Liver (tissue), 9 donors: ENCODE data around the gene NIM1K. TPM values are rescaled to one million over a fixed set of nuclear protein-coding genes. Genes with fewer than 3 reads are reported as not detected.

Experiments
- DNase-seq: peaks from one replicate; pipeline ENCODE4 v3.0.0-alpha.2; 2017; ENCODE audit warnings: low spot score
- H3K27ac ChIP-seq, 2 donors: one replicate each; pipeline ENCODE4 v1.7.0; 2013; ENCODE audit warnings: inconsistent platforms in 2 of 2, low read length in 2 of 2, control low read depth in 1 of 2, low read depth in 1 of 2, mild to moderate bottlenecking in 1 of 2
- H3K27me3 ChIP-seq, 4 donors: one replicate each; pipeline versions ENCODE4 v1.6.1 to v1.7.0; 2013; ENCODE audit warnings: low read length in 3 of 4, inconsistent platforms in 1 of 4, mild to moderate bottlenecking in 1 of 4, moderate library complexity in 1 of 4; ENCODE audit not compliant: control insufficient read depth in 4 of 4, insufficient read depth in 4 of 4
- H3K36me3 ChIP-seq, 4 donors: one replicate each; pipeline versions ENCODE4 v1.6.1 to v1.7.0; 2013; ENCODE audit warnings: low read length in 3 of 4, mild to moderate bottlenecking in 3 of 4, low read depth in 1 of 4, moderate library complexity in 1 of 4; ENCODE audit not compliant: control insufficient read depth in 4 of 4, insufficient read depth in 3 of 4
- H3K4me1 ChIP-seq, 4 donors: one replicate each; pipeline versions ENCODE4 v1.6.1 to v1.7.0; 2013; ENCODE audit warnings: low read length in 3 of 4, mild to moderate bottlenecking in 3 of 4, moderate library complexity in 1 of 4; ENCODE audit not compliant: control insufficient read depth in 4 of 4, insufficient read depth in 4 of 4
- H3K4me3 ChIP-seq, 3 donors: one replicate each; pipeline versions ENCODE4 v1.6.1 to v1.7.0; 2013; ENCODE audit warnings: low read length in 3 of 3, control low read depth in 1 of 3, low read depth in 1 of 3, mild to moderate bottlenecking in 1 of 3
- H3K9ac ChIP-seq, 2 donors: one replicate each; pipeline ENCODE4 v1.7.0; 2013; ENCODE audit warnings: low read length in 2 of 2, mild to moderate bottlenecking in 2 of 2, moderate library complexity in 2 of 2, control low read depth in 1 of 2, low read depth in 1 of 2
- H3K9me3 ChIP-seq, 4 donors: one replicate each; pipeline versions ENCODE4 v1.6.1 to v1.7.0; 2013; ENCODE audit warnings: low read length in 3 of 4; ENCODE audit not compliant: control insufficient read depth in 4 of 4
- EGR1 ChIP-seq, 2 donors: IDR thresholded peaks; 2 replicates each; pipeline ENCODE4 v1.6.1; 2016 to 2018; ENCODE audit warnings: antibody characterized with exemption in 2 of 2, low read depth in 2 of 2
- HNF4G ChIP-seq: IDR thresholded peaks from 2 replicates; pipeline ENCODE4 v1.6.1; 2016; ENCODE audit warnings: antibody characterized with exemption
- JUND ChIP-seq, 2 donors: IDR thresholded peaks; 2 replicates each; pipeline ENCODE4 v1.6.1; 2016; ENCODE audit warnings: antibody characterized with exemption in 2 of 2
- RXRA ChIP-seq, 2 donors: IDR thresholded peaks; 2 replicates each; pipeline ENCODE4 v1.6.1; 2017 to 2018; ENCODE audit warnings: antibody characterized with exemption in 2 of 2, mild to moderate bottlenecking in 1 of 2
- SP1 ChIP-seq: IDR thresholded peaks from 2 replicates; pipeline ENCODE4 v1.6.1; 2018; ENCODE audit warnings: antibody characterized with exemption, mild to moderate bottlenecking
- TAF1 ChIP-seq: conservative IDR thresholded peaks from 2 replicates; pipeline ENCODE4 v1.6.1; 2016; ENCODE audit warnings: antibody characterized with exemption, mild to moderate bottlenecking
- YY1 ChIP-seq: IDR thresholded peaks from 2 replicates; pipeline ENCODE4 v1.6.1; 2016; ENCODE audit warnings: antibody characterized with exemption, mild to moderate bottlenecking
- whole genome bisulfite sequencing: extraction: QIAGEN DNeasy Blood & Tissue Kit; methylation state at CpG from one replicate; pipeline ENCODE4 v1.1.7; 2013; 5-methylcytosine and 5-hydroxymethylcytosine counted together
- polyA plus RNA-seq, 2 donors: library from polyadenylated mRNA; stranded (reverse) in 1 of 2; unstranded in 1 of 2; fragments of 200-250 nt in 1 of 2; fragments of >200 nt in 1 of 2; fragmentation: Nextera tagmentation in 1 of 2; extraction: Ambion mirVana in 1 of 2; gene quantifications; one replicate each; pipeline versions ENCODE4 v1.2.1 to v1.2.3, GENCODE V29; 2013 to 2015
- total RNA-seq, 2 donors: library from RNA; depleted of rRNA; stranded (reverse); fragments of >200 nt; gene quantifications; one replicate each; pipeline ENCODE4 v1.2.3, GENCODE V29; 2014
- TF ChIP-seq, protein P1 (sequence below): IDR thresholded peaks from 2 replicates; pipeline ENCODE4 v1.6.1; 2016; ENCODE audit warnings: antibody characterized with exemption
- TF ChIP-seq, protein P2 (sequence below): IDR thresholded peaks from 2 replicates; pipeline ENCODE4 v1.6.1; 2016; ENCODE audit warnings: antibody characterized with exemption
- TF ChIP-seq, protein P3 (sequence below): IDR thresholded peaks from 2 replicates; pipeline ENCODE4 v1.6.1; 2016; ENCODE audit warnings: antibody characterized with exemption, mild to moderate bottlenecking
- TF ChIP-seq, protein P4 (sequence below): fragments of 150-350 bp; IDR thresholded peaks from 2 replicates; pipeline ENCODE4 v1.5.1; 2017; ENCODE audit warnings: improper control_type of control experiment, low read depth, low read length; ENCODE audit not compliant: missing input control
- donor health status: healthy.
- donor health status: healthy.
- donor health status: healthy.
- donor health status: healthy.
- donor health status: healthy.

The NIM1K gene
- total and polyA plus RNA-seq, 4 donors, result 0.07 to 0.15 TPM; not detected in 2

DNA sequence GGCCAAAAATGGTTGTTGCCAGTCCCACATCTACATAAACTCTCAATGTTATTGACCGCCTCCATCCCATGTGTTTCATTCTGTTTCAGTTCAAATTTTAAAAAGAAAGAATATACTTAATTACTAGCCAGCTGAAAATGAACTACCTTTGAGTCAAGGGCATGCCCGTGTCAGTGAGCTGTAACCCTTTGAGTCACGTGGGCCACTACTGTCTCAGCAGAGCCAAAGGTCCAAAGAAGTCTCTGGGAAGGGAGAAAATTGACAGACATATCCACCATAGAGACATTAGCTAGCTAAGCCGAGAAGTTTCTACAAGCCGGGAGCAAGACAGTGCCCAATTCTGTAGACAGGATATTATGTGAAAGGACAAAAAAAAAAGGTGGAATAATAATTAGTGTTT, 59.7 kb downstream of the NIM1K start:
- Histone ChIP-seq H3K9me3 (no peaks in the 10 kb centered on the region), H3K4me1 (peaks cover 0 to 8% (median 3%) of the 10 kb centered on the region in 4 donors), H3K9ac (no peak overlapping the region), H3K4me3 (no peak overlapping the region), H3K27me3 (no peaks in the 10 kb centered on the region), H3K27ac (no peak overlapping the region), H3K36me3 (no peaks in the 10 kb centered on the region)
- TF ChIP-seq TAF1, result no peak
- TF ChIP-seq SP1, result no peak
- TF ChIP-seq, protein P1, sequence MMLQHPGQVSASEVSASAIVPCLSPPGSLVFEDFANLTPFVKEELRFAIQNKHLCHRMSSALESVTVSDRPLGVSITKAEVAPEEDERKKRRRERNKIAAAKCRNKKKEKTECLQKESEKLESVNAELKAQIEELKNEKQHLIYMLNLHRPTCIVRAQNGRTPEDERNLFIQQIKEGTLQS, result no peak
- no peak for TF ChIP-seq EGR1 (IDR thresholded peaks at IDR 0.05; ENCODE audit: low read depth in 2 of 2)
- no peak for TF ChIP-seq YY1
- TF ChIP-seq, protein P2, sequence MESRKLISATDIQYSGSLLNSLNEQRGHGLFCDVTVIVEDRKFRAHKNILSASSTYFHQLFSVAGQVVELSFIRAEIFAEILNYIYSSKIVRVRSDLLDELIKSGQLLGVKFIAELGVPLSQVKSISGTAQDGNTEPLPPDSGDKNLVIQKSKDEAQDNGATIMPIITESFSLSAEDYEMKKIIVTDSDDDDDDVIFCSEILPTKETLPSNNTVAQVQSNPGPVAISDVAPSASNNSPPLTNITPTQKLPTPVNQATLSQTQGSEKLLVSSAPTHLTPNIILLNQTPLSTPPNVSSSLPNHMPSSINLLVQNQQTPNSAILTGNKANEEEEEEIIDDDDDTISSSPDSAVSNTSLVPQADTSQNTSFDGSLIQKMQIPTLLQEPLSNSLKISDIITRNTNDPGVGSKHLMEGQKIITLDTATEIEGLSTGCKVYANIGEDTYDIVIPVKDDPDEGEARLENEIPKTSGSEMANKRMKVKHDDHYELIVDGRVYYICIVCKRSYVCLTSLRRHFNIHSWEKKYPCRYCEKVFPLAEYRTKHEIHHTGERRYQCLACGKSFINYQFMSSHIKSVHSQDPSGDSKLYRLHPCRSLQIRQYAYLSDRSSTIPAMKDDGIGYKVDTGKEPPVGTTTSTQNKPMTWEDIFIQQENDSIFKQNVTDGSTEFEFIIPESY, result no peak
- TF ChIP-seq, protein P3, sequence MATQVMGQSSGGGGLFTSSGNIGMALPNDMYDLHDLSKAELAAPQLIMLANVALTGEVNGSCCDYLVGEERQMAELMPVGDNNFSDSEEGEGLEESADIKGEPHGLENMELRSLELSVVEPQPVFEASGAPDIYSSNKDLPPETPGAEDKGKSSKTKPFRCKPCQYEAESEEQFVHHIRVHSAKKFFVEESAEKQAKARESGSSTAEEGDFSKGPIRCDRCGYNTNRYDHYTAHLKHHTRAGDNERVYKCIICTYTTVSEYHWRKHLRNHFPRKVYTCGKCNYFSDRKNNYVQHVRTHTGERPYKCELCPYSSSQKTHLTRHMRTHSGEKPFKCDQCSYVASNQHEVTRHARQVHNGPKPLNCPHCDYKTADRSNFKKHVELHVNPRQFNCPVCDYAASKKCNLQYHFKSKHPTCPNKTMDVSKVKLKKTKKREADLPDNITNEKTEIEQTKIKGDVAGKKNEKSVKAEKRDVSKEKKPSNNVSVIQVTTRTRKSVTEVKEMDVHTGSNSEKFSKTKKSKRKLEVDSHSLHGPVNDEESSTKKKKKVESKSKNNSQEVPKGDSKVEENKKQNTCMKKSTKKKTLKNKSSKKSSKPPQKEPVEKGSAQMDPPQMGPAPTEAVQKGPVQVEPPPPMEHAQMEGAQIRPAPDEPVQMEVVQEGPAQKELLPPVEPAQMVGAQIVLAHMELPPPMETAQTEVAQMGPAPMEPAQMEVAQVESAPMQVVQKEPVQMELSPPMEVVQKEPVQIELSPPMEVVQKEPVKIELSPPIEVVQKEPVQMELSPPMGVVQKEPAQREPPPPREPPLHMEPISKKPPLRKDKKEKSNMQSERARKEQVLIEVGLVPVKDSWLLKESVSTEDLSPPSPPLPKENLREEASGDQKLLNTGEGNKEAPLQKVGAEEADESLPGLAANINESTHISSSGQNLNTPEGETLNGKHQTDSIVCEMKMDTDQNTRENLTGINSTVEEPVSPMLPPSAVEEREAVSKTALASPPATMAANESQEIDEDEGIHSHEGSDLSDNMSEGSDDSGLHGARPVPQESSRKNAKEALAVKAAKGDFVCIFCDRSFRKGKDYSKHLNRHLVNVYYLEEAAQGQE, result no peak
- TF ChIP-seq, protein P4, sequence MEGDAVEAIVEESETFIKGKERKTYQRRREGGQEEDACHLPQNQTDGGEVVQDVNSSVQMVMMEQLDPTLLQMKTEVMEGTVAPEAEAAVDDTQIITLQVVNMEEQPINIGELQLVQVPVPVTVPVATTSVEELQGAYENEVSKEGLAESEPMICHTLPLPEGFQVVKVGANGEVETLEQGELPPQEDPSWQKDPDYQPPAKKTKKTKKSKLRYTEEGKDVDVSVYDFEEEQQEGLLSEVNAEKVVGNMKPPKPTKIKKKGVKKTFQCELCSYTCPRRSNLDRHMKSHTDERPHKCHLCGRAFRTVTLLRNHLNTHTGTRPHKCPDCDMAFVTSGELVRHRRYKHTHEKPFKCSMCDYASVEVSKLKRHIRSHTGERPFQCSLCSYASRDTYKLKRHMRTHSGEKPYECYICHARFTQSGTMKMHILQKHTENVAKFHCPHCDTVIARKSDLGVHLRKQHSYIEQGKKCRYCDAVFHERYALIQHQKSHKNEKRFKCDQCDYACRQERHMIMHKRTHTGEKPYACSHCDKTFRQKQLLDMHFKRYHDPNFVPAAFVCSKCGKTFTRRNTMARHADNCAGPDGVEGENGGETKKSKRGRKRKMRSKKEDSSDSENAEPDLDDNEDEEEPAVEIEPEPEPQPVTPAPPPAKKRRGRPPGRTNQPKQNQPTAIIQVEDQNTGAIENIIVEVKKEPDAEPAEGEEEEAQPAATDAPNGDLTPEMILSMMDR, result no peak
- TF ChIP-seq HNF4G, result no peak
- WGBS, result 82% methylated on average over 5 of the region's 5 CpGs
- no peak for DNase-seq

DNA sequence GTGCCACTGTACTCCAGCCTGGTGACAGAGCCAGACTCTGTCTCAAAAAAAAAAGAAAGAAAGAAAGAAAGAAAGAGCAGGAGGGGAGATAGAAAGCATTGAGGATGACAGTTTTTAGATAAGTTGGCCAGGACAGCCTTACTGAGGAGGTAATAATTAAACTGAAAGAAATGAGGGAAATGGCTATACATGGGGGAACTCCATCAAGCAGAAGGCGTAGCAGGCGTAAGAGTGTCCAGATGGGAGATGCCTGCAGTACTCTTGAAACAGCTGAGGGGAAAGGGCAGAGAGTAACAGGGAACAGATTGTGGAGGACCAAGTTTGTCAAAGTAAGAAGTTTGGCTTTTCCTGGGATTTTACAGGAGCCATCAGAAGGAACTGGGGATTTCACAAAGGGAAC, 63.7 kb downstream of the NIM1K start:
- no peaks in the 10 kb centered on the region for H3K36me3 ChIP-seq
- H3K4me3 ChIP-seq, result no peak overlapping the region
- peaks cover 0 to 8% (median 3%) of the 10 kb centered on the region in 4 donors for H3K4me1 ChIP-seq
- no peaks in the 10 kb centered on the region for H3K9me3 ChIP-seq
- H3K27ac ChIP-seq, result no peak overlapping the region
- no peak overlapping the region for H3K9ac ChIP-seq
- no peak for DNase-seq
- WGBS, result 87% methylated on average over 2 of the region's 2 CpGs
- no peaks in the 10 kb centered on the region for H3K27me3 ChIP-seq
- TF ChIP-seq YY1 (no peak), JUND (IDR thresholded peaks at IDR 0.05) (no peak), RXRA (IDR thresholded peaks at IDR 0.05) (no peak)
